PFSK-1 (cell line): ENCODE results near the gene DST.

Source experiments
- FOXP2 ChIP-seq: optimal IDR thresholded peaks from 2 replicates; pipeline ENCODE3; 2011; ENCODE audit warnings: borderline replicate concordance, control low read depth, inconsistent platforms; ENCODE audit not compliant: insufficient read depth; ENCODE audit errors: extremely low read length, extremely low read depth
- POLR2AphosphoS5 ChIP-seq: IDR thresholded peaks from 2 replicates; pipeline ENCODE4 v1.6.1; 2012; ENCODE audit warnings: low read depth, mild to moderate bottlenecking, control low read depth, low read length, moderate library complexity
- REST ChIP-seq, 2 experiments: IDR thresholded peaks; 2 replicates each; pipeline versions ENCODE4 v1.6.1 to v1.8.0; 2011 to 2012; ENCODE audit warnings: low read depth in 2 of 2, low read length in 2 of 2, control low read depth in 1 of 2, inconsistent platforms in 1 of 2, mild to moderate bottlenecking in 1 of 2, moderate library complexity in 1 of 2; ENCODE audit not compliant: insufficient read depth in 1 of 2
- SIN3A ChIP-seq: IDR thresholded peaks from 2 replicates; pipeline ENCODE4 v1.6.1; 2012; ENCODE audit warnings: mild to moderate bottlenecking, low read length, moderate library complexity, borderline replicate concordance; ENCODE audit not compliant: insufficient read depth
- TAF1 ChIP-seq: IDR thresholded peaks from 2 replicates; pipeline ENCODE4 v1.6.1; 2012; ENCODE audit warnings: low read length, control low read depth, borderline replicate concordance; ENCODE audit not compliant: insufficient read depth

The DST gene

GRCh38 chr6:56521976-56522375 is 120.7 kb downstream of the DST start:
- no peak for TF ChIP-seq SIN3A
- no peak for TF ChIP-seq FOXP2
- no peak for TF ChIP-seq REST (IDR thresholded peaks at IDR 0.05; ENCODE audit: insufficient read depth in 1 of 2, low read depth in 2 of 2, low read length in 2 of 2)
- no peak for TF ChIP-seq POLR2AphosphoS5
- TF ChIP-seq TAF1 = no peak

- TF ChIP-seq REST (IDR thresholded peaks at IDR 0.05; ENCODE audit: insufficient read depth in 1 of 2, low read depth in 2 of 2, low read length in 2 of 2) (no peak), SIN3A (no peak), TAF1 (no peak), FOXP2 (no peak), POLR2AphosphoS5 (no peak)
Measured at GRCh38 chr6:56521454-56521853, 121.2 kb downstream of the DST start.

- TF ChIP-seq POLR2AphosphoS5 (no peak), SIN3A (no peak), REST (IDR thresholded peaks at IDR 0.05; ENCODE audit: insufficient read depth in 1 of 2, low read depth in 2 of 2, low read length in 2 of 2) (no peak), FOXP2 (no peak), TAF1 (no peak)
Measured at GRCh38 chr6:56520218-56520617, 122.5 kb downstream of the DST start.

GRCh38 chr6:56518995-56519767 is 123.5 kb downstream of the DST start:
- no peak for TF ChIP-seq POLR2AphosphoS5
- TF ChIP-seq REST (IDR thresholded peaks at IDR 0.05; ENCODE audit: insufficient read depth in 1 of 2, low read depth in 2 of 2, low read length in 2 of 2) = no peak

GRCh38 chr6:56517155-56517745 is 125.4 kb downstream of the DST start:
- TF ChIP-seq REST (IDR thresholded peaks at IDR 0.05; ENCODE audit: insufficient read depth in 1 of 2, low read depth in 2 of 2, low read length in 2 of 2) = no peak
- no peak for TF ChIP-seq SIN3A
- no peak for TF ChIP-seq TAF1
- no peak for TF ChIP-seq POLR2AphosphoS5
- no peak for TF ChIP-seq FOXP2
